ENCODE data around the gene ATP2B1.
"Not testable (repeated sequence)": the region's sequence is repeated elsewhere in the genome, so short reads cannot be mapped to it uniquely, and the experiment has no call there.

ATP2B1 gene

GRCh38 chr12:89708565-89709156, at the start of gene ATP2B1:
ATP2B1 (minus strand) TSS chr12:89708838; CDS start chr12:89655886, 52,952 bp downstream.
- DNase-seq: peak; percentile 20 to 90 (median 80)
- intact Hi-C loops (cut with DNase I): loop anchor here (5.0 kb wide), 1 partner anchor 161 kb away; no protein-coding TSS in a partner anchor

DNA sequence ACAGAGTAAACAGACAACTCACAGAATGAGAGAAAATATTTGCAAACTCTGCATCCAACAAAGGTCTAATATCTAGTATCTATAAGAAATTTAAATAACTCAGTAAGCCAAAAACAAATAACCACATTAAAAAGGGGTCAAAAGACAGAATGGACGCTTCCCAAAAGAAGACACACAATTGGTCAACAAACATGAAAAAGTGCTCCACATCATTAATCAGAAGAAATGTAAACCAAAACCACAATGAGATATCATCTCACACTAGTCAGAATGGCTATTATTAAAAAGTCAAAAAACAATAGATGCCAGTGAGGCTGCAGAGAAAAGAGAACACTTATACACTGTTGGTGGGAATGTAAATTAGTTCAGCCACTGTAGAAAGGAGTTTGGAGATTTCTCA, 49.3 kb upstream of the ATP2B1 start:
- DNase-seq; intact Hi-C loops (cut with DNase I): not testable (repeated sequence)

DNA sequence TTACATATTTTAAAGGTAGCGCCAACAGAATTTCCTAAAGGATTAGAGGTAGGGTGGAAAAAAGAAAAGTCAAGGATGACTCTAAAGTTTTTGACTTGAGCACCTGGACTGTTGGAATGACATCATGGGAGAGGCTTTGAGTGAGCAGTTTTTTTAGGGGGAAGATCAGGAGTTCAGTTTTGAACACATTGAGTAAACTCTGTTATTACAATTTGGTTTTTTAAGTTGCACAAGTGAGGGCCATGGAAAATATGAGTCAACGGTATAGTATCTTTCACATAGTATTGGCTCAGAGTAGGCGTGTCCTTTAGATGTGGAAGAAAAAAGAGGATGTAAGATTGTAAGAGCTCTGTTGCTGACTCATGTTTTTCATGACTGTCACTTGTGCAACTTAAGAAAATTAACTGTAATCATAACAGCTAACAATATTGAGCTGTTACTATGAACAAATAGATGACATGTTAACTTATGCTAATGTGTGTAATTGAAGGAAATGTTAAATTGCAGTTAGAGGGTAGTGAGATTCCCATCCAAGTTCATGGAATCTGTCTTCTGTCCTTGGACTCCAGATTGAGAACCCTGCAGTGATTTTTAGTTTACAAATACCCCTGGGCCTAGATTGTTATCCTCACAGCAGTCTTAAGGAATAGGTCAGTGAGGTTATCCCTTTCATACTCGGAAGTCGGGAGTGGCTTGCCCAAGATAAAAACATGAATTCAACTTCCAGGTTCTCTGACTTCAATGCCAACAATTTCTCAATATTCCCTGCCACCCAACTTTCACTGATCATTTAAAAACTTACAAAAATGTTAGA, 48.2 kb upstream of the ATP2B1 start:
- peak in 1 of 42 donors; percentile 9 for DNase-seq
- intact Hi-C loops (cut with DNase I): no loop called here

- DNase-seq: no peak
- intact Hi-C loops (cut with DNase I): no loop called here
Observed at GRCh38 chr12:89756194-89756584, 47.6 kb upstream of the ATP2B1 start.

DNA sequence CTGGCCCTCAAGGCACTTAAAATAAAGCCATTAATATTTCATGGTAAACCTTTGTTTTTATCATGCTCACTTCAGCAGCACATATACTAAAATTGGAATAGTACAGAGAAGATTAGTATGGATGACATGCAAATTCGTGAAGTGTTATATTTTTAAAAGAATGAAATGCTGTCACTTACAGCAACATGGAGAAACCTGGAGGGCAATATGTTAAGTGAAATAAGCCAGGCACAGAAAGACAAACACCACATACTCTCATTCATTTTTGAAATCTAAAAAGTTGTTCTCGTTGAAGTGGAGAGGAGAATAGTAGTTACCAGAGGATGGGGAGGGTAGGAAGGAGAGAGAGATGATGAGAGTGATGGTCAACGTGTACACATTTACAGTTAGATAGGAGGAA, 45.4 kb upstream of the ATP2B1 start:
- intact Hi-C loops (cut with DNase I): no loop called here
- no peak for DNase-seq

DNA sequence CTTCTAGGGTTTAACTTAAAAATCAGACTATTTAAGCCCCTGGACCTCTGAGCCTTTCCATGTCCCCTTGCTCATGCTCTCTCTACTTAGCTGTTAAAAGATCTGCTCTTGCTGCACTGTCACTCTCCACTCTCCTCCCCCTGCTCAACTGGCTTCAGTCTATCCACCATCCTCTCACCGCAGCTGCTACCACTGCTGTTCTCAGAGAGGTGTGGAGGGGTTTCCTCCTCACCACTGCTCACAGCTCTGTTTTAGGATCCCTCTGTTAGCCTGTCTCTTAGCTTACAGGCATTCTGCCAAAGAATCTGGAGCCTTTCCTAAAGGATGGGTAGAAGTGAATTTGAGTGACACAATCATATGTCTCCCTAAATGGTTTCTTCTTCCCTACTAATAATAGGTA, 43.7 kb upstream of the ATP2B1 start:
- intact Hi-C loops (cut with DNase I): no loop called here
- no peak for DNase-seq

GRCh38 chr12:89750389-89751351, 42.0 kb upstream of the ATP2B1 start:
- DNase-seq: no peak
- intact Hi-C loops (cut with DNase I): no loop called here

DNA sequence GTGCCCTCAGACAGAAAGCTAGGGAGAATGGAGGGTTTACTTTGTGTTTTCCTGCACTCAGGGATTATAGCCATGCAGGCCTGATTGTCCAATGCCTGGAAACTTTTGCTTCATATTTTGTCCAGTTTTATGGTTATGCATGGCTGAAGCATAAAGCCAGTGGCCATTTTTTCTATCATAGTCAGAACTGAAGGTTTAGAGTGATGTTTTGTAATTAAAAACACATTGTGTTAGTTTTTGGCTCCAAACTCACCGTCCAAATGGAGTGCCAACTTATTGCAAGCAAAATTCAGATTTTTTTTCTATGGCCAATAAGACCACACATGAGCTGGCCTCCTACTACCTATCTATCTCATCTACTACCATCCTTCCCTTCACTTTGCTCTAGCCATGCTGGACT, 40.2 kb upstream of the ATP2B1 start:
- intact Hi-C loops (cut with DNase I): no loop called here
- no peak for DNase-seq

- DNase-seq: no peak
- intact Hi-C loops (cut with DNase I): no loop called here
Observed at GRCh38 chr12:89745286-89745685, 36.6 kb upstream of the ATP2B1 start.

GRCh38 chr12:89742337-89743022, 33.8 kb upstream of the ATP2B1 start:
- intact Hi-C loops (cut with DNase I): no loop called here
- DNase-seq: no peak

- no peak for DNase-seq
- intact Hi-C loops (cut with DNase I): no loop called here
Observed at GRCh38 chr12:89740943-89741342, 32.3 kb upstream of the ATP2B1 start.

- DNase-seq: no peak
- intact Hi-C loops (cut with DNase I): no loop called here
Observed at GRCh38 chr12:89736995-89737394, 28.4 kb upstream of the ATP2B1 start.

DNA sequence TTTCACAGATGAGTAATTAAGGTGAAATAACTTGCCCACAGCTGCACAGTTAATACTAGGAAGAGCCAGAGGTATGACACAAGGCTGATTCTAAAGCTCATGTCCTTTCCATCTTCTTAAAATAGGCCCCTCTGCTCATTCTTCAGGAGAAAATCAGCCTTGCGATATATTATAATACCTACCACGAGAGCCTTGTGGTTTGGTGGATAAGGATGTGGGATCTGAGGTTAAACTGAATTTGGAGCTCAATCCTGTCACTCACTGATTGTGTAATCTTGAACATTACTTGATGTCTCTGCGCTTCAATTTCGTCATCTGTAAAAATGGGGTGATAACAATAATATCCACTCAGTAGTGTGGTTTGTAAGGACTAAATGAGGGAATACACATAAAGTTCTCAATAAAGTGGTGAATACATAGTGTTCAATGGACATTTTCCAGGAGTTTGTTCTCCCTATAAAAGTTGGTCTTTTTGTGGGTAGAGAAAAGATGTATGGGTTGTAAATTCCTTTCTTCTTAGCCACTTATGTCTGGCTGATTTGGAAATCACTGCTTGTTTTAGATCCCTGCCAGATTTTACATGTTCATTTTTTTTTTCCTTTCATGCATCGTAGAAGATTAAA, 25.1 kb upstream of the ATP2B1 start:
- DNase-seq: peak in 1 of 42 donors; percentile 25
- intact Hi-C loops (cut with DNase I): no loop called here

GRCh38 chr12:89732522-89732921, 23.9 kb upstream of the ATP2B1 start:
- DNase-seq: no peak
- intact Hi-C loops (cut with DNase I): no loop called here

GRCh38 chr12:89731614-89732013, 23.0 kb upstream of the ATP2B1 start:
- no peak for DNase-seq
- intact Hi-C loops (cut with DNase I): no loop called here

DNA sequence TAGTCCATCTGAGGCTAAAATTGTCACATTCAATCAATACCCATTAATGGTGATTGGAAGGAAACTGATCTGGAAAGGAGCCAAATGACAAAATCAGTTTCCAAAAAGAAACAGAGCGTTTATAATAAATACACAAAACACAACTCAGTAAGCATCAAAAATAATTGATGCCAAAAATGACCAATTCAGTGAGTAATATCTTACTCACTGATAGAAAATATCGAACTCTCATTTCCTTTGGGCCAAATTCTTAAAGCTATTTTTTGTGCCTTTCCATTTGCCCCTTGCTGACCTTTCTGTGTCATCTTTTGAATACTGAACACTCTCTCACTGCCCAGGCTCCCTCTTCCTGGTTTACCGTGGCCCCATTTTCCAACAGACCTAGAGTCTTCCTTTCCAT, 22.5 kb upstream of the ATP2B1 start:
- intact Hi-C loops (cut with DNase I): no loop called here
- no peak for DNase-seq

DNA sequence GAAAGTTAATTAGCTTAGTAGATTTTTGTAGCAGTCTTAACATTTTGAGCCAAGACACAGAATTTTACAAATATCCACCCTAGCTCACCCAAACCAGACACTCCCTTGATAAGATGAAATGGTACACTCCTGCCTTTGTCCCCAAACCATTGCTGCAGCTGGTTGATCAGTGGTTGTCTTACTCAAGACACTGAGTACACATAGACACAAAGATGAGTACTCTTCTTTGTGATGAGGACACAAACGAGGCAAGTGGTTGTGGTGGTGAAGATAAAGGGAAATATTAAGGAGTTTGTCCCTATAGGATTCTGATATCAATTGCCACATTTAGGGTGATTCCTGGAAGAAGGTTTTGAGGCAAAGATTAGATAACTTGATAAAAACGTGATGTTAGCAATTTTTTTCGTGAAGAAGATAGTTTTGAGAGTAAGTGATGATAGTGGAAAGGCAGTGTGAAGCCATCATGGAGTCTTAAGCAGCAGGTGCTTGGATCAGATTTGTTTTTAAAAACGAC, 21.4 kb upstream of the ATP2B1 start:
- DNase-seq: no peak
- intact Hi-C loops (cut with DNase I): no loop called here

- intact Hi-C loops (cut with DNase I): no loop called here
- no peak for DNase-seq
Observed at GRCh38 chr12:89723276-89723675, 14.6 kb upstream of the ATP2B1 start.
